Measurements from ENCODE around the gene KSR1. TPM values are rescaled to one million over a fixed set of nuclear protein-coding genes. Genes with fewer than 3 reads are reported as not detected.

KSR1 gene
- total RNA-seq, 1 experiment from 2014 or later, result 19.1 TPM

DNA sequence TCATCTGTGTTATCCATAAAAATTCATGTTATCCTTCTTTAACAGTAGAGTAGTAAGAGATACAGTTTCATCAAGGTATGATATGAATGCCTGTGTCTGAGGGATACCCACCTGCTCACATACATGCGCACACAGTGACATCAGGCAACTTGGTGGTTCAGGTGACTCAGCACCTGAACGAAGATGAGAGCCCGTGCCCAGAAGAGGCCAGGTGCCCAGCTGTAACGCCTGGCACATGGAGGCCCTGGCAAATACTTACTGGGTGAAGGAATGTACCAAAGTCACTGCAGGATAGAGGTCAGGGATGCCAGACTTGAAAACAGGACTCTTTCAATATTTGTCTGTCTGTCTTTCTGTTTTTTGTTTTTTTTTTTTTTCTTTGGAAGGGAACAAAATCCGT lies 102.1 kb downstream of the KSR1 start:
- no peaks in the 10 kb centered on the region for H3K27me3 ChIP-seq (ENCODE audit: insufficient read depth, low read depth)
- intact Hi-C loops (cut with micrococcal nuclease; ENCODE audit: unreplicated experiment), result no loop called here
- H3K79me2 ChIP-seq (ENCODE audit: low read depth), result no peaks in the 10 kb centered on the region
- peaks cover 1% of the 10 kb centered on the region; the same call in 1 of the 2 replicates for H3F3A ChIP-seq (ENCODE audit: insufficient read depth, low read depth)
- ChIA-PET POLR2A (ENCODE audit: unreplicated experiment) (no interaction called here), CTCF (no interaction called here)
- TF ChIP-seq EZH2 (IDR thresholded peaks at IDR 0.05; ENCODE audit: low read depth), result no peak
- TF ChIP-seq, protein P1, sequence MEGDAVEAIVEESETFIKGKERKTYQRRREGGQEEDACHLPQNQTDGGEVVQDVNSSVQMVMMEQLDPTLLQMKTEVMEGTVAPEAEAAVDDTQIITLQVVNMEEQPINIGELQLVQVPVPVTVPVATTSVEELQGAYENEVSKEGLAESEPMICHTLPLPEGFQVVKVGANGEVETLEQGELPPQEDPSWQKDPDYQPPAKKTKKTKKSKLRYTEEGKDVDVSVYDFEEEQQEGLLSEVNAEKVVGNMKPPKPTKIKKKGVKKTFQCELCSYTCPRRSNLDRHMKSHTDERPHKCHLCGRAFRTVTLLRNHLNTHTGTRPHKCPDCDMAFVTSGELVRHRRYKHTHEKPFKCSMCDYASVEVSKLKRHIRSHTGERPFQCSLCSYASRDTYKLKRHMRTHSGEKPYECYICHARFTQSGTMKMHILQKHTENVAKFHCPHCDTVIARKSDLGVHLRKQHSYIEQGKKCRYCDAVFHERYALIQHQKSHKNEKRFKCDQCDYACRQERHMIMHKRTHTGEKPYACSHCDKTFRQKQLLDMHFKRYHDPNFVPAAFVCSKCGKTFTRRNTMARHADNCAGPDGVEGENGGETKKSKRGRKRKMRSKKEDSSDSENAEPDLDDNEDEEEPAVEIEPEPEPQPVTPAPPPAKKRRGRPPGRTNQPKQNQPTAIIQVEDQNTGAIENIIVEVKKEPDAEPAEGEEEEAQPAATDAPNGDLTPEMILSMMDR (conservative IDR thresholded peaks at IDR 0.05), result no peak
- H3K27ac ChIP-seq, result no peak overlapping the region
- no peaks in the 10 kb centered on the region; the same call in 1 of the 2 replicates for H4K20me1 ChIP-seq (ENCODE audit: insufficient read depth)
- H3K4me3 ChIP-seq, result no peak overlapping the region
- H2AFZ ChIP-seq, result no peak overlapping the region
- BruUV-seq (replicated peaks), result no TSS peak
- no peak for DNase-seq
- no peak overlapping the region for H3K4me2 ChIP-seq
- no peaks in the 10 kb centered on the region for H3K36me3 ChIP-seq (ENCODE audit: low read depth)
- peaks cover 10% of the 10 kb centered on the region for H3K4me1 ChIP-seq (replicated peaks; ENCODE audit: insufficient read depth)
- H3K9me2 ChIP-seq (ENCODE audit: insufficient read depth), result no peaks in the 10 kb centered on the region
- no peaks in the 10 kb centered on the region for H3K9me3 ChIP-seq (ENCODE audit: insufficient read depth, low read depth)

DNA sequence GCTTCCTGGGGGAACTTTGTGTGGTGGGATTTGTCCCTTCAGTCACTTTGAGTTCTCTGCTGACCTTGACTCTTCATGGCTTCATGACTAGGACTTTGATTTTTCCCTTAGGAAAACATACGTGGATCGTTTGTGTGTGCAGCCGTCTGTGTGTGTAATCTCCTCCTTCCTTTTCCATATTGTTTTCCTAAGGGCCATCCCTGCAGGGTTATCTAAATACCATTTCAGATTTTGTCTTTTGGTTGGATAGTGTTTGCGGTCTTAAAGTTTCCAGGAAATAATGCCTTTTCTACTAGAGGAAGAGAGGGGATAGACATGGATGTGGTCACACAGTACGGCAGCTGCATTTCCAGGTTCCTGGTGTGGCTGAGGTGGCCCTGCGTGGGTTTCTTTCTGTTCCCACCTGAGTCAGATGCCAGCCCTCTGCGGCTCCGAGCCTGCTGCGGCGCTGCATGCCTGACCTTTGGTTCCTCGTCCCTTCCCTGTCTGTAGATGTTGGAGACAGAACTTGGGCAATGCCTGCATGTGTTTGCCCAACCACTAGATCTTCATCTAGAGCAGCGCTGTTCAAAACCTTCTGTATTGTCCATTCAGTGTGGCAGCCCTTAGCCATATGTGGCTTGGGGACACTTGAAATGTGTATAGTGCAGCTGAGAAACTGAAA lies 102.7 kb downstream of the KSR1 start:
- no peaks in the 10 kb centered on the region for H3K9me2 ChIP-seq (ENCODE audit: insufficient read depth)
- CTCF ChIA-PET, result no interaction called here
- H3K4me3 ChIP-seq, result no peak overlapping the region
- no peak overlapping the region for H3K4me2 ChIP-seq
- H3K27me3 ChIP-seq (ENCODE audit: insufficient read depth, low read depth), result no peaks in the 10 kb centered on the region
- no peak overlapping the region for H3K27ac ChIP-seq
- H3K4me1 ChIP-seq (replicated peaks; ENCODE audit: insufficient read depth), result peaks cover 3% of the 10 kb centered on the region
- no peaks in the 10 kb centered on the region for H3F3A ChIP-seq (ENCODE audit: insufficient read depth, low read depth)
- no TSS peak for BruUV-seq (replicated peaks)
- no peaks in the 10 kb centered on the region; the same call in 1 of the 2 replicates for H4K20me1 ChIP-seq (ENCODE audit: insufficient read depth)
- H3K79me2 ChIP-seq (ENCODE audit: low read depth), result no peaks in the 10 kb centered on the region
- no peak for DNase-seq
- intact Hi-C loops (cut with micrococcal nuclease; ENCODE audit: unreplicated experiment), result no loop called here
- H3K9me3 ChIP-seq (ENCODE audit: insufficient read depth, low read depth), result no peaks in the 10 kb centered on the region
- H3K36me3 ChIP-seq (ENCODE audit: low read depth), result no peaks in the 10 kb centered on the region
- POLR2A ChIA-PET (ENCODE audit: unreplicated experiment), result no interaction called here
- no peak overlapping the region for H2AFZ ChIP-seq
- TF ChIP-seq EZH2 (IDR thresholded peaks at IDR 0.05; ENCODE audit: low read depth), result no peak
- TF ChIP-seq, protein P1 (conservative IDR thresholded peaks at IDR 0.05), result no peak

DNA sequence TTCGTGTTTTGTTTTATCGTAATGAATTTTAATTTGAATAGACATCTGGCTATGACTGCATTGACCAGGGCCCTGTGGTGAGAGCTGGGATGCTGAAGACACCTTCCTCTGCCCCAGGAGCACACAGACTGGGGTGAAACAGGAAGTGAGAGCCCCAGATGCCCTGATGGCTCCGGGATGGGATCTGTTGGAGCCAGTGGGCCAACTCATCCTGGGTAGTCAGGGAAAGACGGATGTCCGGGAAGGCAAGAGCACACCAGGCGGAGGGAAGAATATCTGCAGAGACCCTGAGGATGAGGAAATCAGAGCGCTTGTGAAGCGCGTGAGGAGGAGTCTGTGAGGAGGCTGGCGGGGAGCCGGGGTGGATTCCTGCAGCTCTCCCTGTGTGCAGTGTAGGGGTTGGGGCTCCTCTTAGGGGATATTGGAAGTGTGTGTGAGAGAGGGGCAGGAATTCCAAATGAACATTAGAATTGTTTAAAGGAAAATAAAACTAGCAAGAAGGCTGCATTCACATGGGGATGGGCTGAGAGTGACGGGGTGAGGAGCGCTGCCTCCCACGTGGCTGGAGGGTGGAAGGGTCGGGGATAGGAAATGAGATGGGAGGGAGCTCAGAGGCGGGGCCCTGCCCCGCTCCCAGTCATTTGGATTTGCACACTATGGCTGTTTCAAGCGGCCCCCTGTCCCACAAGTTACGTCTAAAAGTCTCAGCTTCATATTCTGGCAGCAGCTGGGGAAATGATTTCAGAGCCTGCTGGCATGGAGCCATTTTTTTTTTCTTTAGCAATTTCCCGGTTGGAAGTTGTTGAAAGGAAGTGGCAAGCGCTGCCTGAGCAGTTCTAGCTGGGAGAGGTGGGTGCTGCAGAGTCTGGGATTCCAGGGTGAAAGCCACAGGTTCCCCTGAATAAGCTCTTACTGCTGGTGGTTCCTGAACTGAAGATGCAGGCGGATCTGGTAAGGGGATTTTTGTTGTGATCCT lies 103.5 kb downstream of the KSR1 start:
- TF ChIP-seq, protein P1 (conservative IDR thresholded peaks at IDR 0.05), result no peak
- TF ChIP-seq EZH2 (IDR thresholded peaks at IDR 0.05; ENCODE audit: low read depth), result no peak

More for the DNA sequence above, 103.5 kb downstream of the KSR1 start:
- H3K4me3 ChIP-seq, result no peak overlapping the region
- no peak overlapping the region for H3K4me2 ChIP-seq
- intact Hi-C loops (cut with micrococcal nuclease; ENCODE audit: unreplicated experiment), result no loop called here
- H4K20me1 ChIP-seq (ENCODE audit: insufficient read depth), result no peaks in the 10 kb centered on the region; the same call in 1 of the 2 replicates
- ChIA-PET CTCF (interaction anchor here (0.6 to 0.7 kb wide), 2 partner anchors 123 to 188 kb away, joined by 3 to 4 read pairs; no protein-coding TSS in a partner anchor), POLR2A (ENCODE audit: unreplicated experiment) (no interaction called here)
- no peaks in the 10 kb centered on the region for H3K9me3 ChIP-seq (ENCODE audit: insufficient read depth, low read depth)
- BruUV-seq (replicated peaks), result no TSS peak
- H2AFZ ChIP-seq, result no peak overlapping the region
- H3K4me1 ChIP-seq (replicated peaks; ENCODE audit: insufficient read depth), result no peaks in the 10 kb centered on the region
- DNase-seq, result no peak
- no peak overlapping the region for H3K27ac ChIP-seq
- H3F3A ChIP-seq (ENCODE audit: insufficient read depth, low read depth), result no peaks in the 10 kb centered on the region
- no peaks in the 10 kb centered on the region for H3K36me3 ChIP-seq (ENCODE audit: low read depth)
- H3K79me2 ChIP-seq (ENCODE audit: low read depth), result no peaks in the 10 kb centered on the region
- H3K27me3 ChIP-seq (ENCODE audit: insufficient read depth, low read depth), result no peaks in the 10 kb centered on the region
- H3K9me2 ChIP-seq (ENCODE audit: insufficient read depth), result no peaks in the 10 kb centered on the region
